Measurements from ENCODE around the gene TRIM14. TPM values are rescaled to one million over a fixed set of nuclear protein-coding genes. Genes with fewer than 3 reads are reported as not detected.

The TRIM14 gene
- total and polyA plus RNA-seq, 10 of the 15 experiments (the other 5 are each of a cell fraction or from before 2014, with no cell fraction given) = 8.6 to 53.3 (median 35.7) TPM

GRCh38 chr9:98070704-98071103, 48.3 kb downstream of the TRIM14 start:
- H2AFZ ChIP-seq (ENCODE audit: control insufficient read depth, low read depth, low read length) = no peak overlapping the region
- no peaks in the 10 kb centered on the region for H3K27me3 ChIP-seq (replicated peaks in 1 of 2; ENCODE audit: control insufficient read depth in 2 of 2, insufficient read depth in 2 of 2, low read length in 1 of 2)
- ChIA-PET CTCF (interaction anchor here (1.5 kb wide), 1 partner anchor 62 kb away, joined by 4 read pairs; no protein-coding TSS in a partner anchor), SMC1A (ENCODE audit: uncharacterized antibody, unreplicated experiment) (interaction anchor here (0.6 to 4.1 kb wide), 3 partner anchors 8 to 48 kb away, joined by 3 to 14 read pairs (median 3); partner anchors contain the start of gene TRIM14), RAD21 (ENCODE audit: unreplicated experiment) (no interaction called here), POLR2A (no interaction called here)
- TF ChIP-seq CTCF (IDR thresholded peaks at IDR 0.05 in 2 of 3, conservative IDR thresholded peaks at IDR 0.05 in 1 of 3; ENCODE audit: control insufficient read depth in 2 of 3, extremely low read depth in 1 of 3, insufficient read depth in 1 of 3, low read depth in 3 of 3, low read length in 3 of 3) (no peak), CEBPZ (IDR thresholded peaks at IDR 0.05; ENCODE audit: low read depth, low read length) (no peak), IKZF2 (IDR thresholded peaks at IDR 0.05) (no peak), CEBPB (IDR thresholded peaks at IDR 0.05; ENCODE audit: borderline replicate concordance in 1 of 2, low read depth in 2 of 2, low read length in 2 of 2) (no peak), STAT1 (conservative IDR thresholded peaks at IDR 0.05) (no peak), MYB (IDR thresholded peaks at IDR 0.05; ENCODE audit: borderline replicate concordance, low read depth, low read length) (no peak), CHD2 (IDR thresholded peaks at IDR 0.05; ENCODE audit: borderline replicate concordance, low read depth, low read length) (no peak), BACH1 (IDR thresholded peaks at IDR 0.05; ENCODE audit: borderline replicate concordance) (no peak), ZNF384 (IDR thresholded peaks at IDR 0.05; ENCODE audit: borderline replicate concordance, low read depth, low read length) (no peak)
- peaks cover 9% of the 10 kb centered on the region for H3K79me2 ChIP-seq (ENCODE audit: control insufficient read depth, insufficient read depth, low read length)
- no peak overlapping the region for H3K4me3 ChIP-seq
- intact Hi-C loops (cut with micrococcal nuclease; ENCODE audit: unreplicated experiment) (no loop called here), in situ Hi-C loops (cut with MboI) (loop anchor here (5.0 to 25.0 kb wide), 2 partner anchors 192 to 717 kb away; partner anchors contain the start of gene ANKS6)
- ATAC-seq (no peak), DNase-seq (ENCODE audit: low read depth, low spot score) (no peak), FAIRE-seq (no peak)
- 93% methylated on average over 7 of the region's 7 CpGs for whole genome bisulfite sequencing (ENCODE audit: insufficient coverage, insufficient replicate concordance, low lambda C conversion rate, missing lambda C conversion rate)
- no peak overlapping the region for H3K4me2 ChIP-seq (ENCODE audit: control insufficient read depth, insufficient read depth)
- no peaks in the 10 kb centered on the region for H4K20me1 ChIP-seq (ENCODE audit: control insufficient read depth, insufficient read depth)
- H3K36me3 ChIP-seq (ENCODE audit: control insufficient read depth in 2 of 2, insufficient read depth in 2 of 2, low read length in 1 of 2) = peaks cover 2 to 19% of the 10 kb centered on the region in 2 experiments; a peak in 3 of 4 replicates
- no peak overlapping the region for H3K27ac ChIP-seq (ENCODE audit: control insufficient read depth, insufficient read depth)
- 0 out of 2 replicates have a peak, but pooled peaks cover 3% of the 10 kb centered on the region for H3K4me1 ChIP-seq (ENCODE audit: control insufficient read depth, insufficient read depth, low read length)
- BruUV-seq (replicated peaks) = no TSS peak
- no peaks in the 10 kb centered on the region for H3K9me3 ChIP-seq (replicated peaks; ENCODE audit: control insufficient read depth, insufficient read depth, low read length)
- H3K9ac ChIP-seq (ENCODE audit: control insufficient read depth, insufficient read depth, low read length) = no peak overlapping the region
